ENCODE measurements around the gene SCAP. TPM values are rescaled to one million over a fixed set of nuclear protein-coding genes. Genes with fewer than 3 reads are reported as not detected.

Gene SCAP
- total and polyA plus RNA-seq, 2 experiments from 2014 or later, result 35.5 to 141 TPM

- peaks cover 8% of the 10 kb centered on the region for H3K27me3 Mint-ChIP-seq (ENCODE audit: insufficient read depth, low read depth, poor library complexity)
- no peak overlapping the region for H3K4me2 ChIP-seq
- no peaks in the 10 kb centered on the region for H3K36me3 ChIP-seq (ENCODE audit: insufficient read depth)
- no peaks in the 10 kb centered on the region; the same call in 1 of the 3 replicates for H3K4me1 Mint-ChIP-seq
- no peak overlapping the region for H2AFZ ChIP-seq
- ATAC-seq (no peak), DNase-seq (ENCODE audit: low spot score) (no peak)
- no peak overlapping the region for H3K4me3 ChIP-seq
- no peaks in the 10 kb centered on the region for H3K27me3 ChIP-seq (ENCODE audit: insufficient read depth)
- H3K4me1 ChIP-seq (ENCODE audit: insufficient read depth), result no peaks in the 10 kb centered on the region
- no peaks in the 10 kb centered on the region for H3K79me2 ChIP-seq (replicated peaks; ENCODE audit: insufficient read depth)
- peaks cover under 1% of the 10 kb centered on the region for H3K36me3 Mint-ChIP-seq (ENCODE audit: low read depth)
- no peaks in the 10 kb centered on the region for H4K20me1 ChIP-seq (replicated peaks; ENCODE audit: insufficient read depth)
- H3F3A ChIP-seq (replicated peaks; ENCODE audit: low read depth), result no peaks in the 10 kb centered on the region
- H3K27ac Mint-ChIP-seq, result no peak overlapping the region
- no peak overlapping the region for H3K4me3 Mint-ChIP-seq
- H3K27ac ChIP-seq (ENCODE audit: low read depth), result no peak overlapping the region
- no peak for TF ChIP-seq CREB1 (CRISPR knock-in tag; IDR thresholded peaks at IDR 0.05; ENCODE audit: low read depth)
- no peak for TF ChIP-seq ETS1 (IDR thresholded peaks at IDR 0.05)
- TF ChIP-seq ZNF114 (CRISPR knock-in tag; IDR thresholded peaks at IDR 0.05), result no peak
- no peak for TF ChIP-seq STAT1 (IDR thresholded peaks at IDR 0.05; ENCODE audit: unreplicated experiment)
- no peak for TF ChIP-seq POLR2AphosphoS5 (IDR thresholded peaks at IDR 0.05; ENCODE audit: low read depth)
- no peak for TF ChIP-seq NANOG (IDR thresholded peaks at IDR 0.05; ENCODE audit: borderline replicate concordance)
- TF ChIP-seq ZNF462 (CRISPR knock-in tag; IDR thresholded peaks at IDR 0.05), result no peak
- no peak for TF ChIP-seq ZNF331 (CRISPR knock-in tag; IDR thresholded peaks at IDR 0.05; ENCODE audit: low read depth)
- TF ChIP-seq CTCF (conservative IDR thresholded peaks at IDR 0.05; ENCODE audit: low read depth in 2 of 2), result no peak
- TF ChIP-seq JUNB (IDR thresholded peaks at IDR 0.05; ENCODE audit: unreplicated experiment), result no peak
- no peak for TF ChIP-seq EZH2phosphoT487 (IDR thresholded peaks at IDR 0.05; ENCODE audit: unreplicated experiment)
- TF ChIP-seq EZH2 (IDR thresholded peaks at IDR 0.05; ENCODE audit: low read depth, unreplicated experiment), result no peak
- H3K9me3 Mint-ChIP-seq, result peaks cover 8% of the 10 kb centered on the region
- no peaks in the 10 kb centered on the region for H3K9me2 ChIP-seq (ENCODE audit: insufficient read depth)
These were observed 110.3 kb downstream of the SCAP start for GRCh38 chr3:47365213-47366153.
